PC-3 (cell line): Measurements from ENCODE around the gene TMEM86B. TPM values are rescaled to one million over a fixed set of nuclear protein-coding genes. Genes with fewer than 3 reads are reported as not detected.

Experiments used
- ATAC-seq: fragments of 200-7000 bp; cut with Tn5 transposase; 2 replicates; pipeline ENCODE4 v1.9.1; 2020; ENCODE audit warnings: mild to moderate bottlenecking, moderate library complexity
- BruUV-seq: library from RNA; stranded (reverse); fragments of 400-500 nt; replicated peaks from 2 replicates; lab custom pipeline; 2021; lab: Mats Ljungman, UMichigan
- CTCF ChIA-PET: fragments of 300-600 bp; sonication (Branson Sonifier 250); formaldehyde crosslinking; loops from one replicate; lab custom pipeline; 2022; ENCODE audit warnings: antibody characterized with exemption; lab: Charles Lee
- POLR2A ChIA-PET: fragments of 300-600 bp; sonication (Branson Sonifier 250); formaldehyde crosslinking; loops from one replicate; lab custom pipeline; 2022; ENCODE audit warnings: antibody characterized with exemption; ENCODE audit not compliant: unreplicated experiment; lab: Charles Lee
- DNase-seq: peaks from one replicate; pipeline ENCODE4 v3.0.0-alpha.2; 2015
- H2AFZ ChIP-seq: fragments of 300-600 bp; sonication (generic); 2 replicates; pipeline ENCODE4 v1.6.0; 2016; ENCODE audit warnings: antibody characterized with exemption, low read length
- H3F3A ChIP-seq: fragments of 300-600 bp; sonication (generic); one replicate; pipeline ENCODE4 v1.6.0; 2017; ENCODE audit warnings: antibody characterized with exemption, low read length, control low read depth, mild to moderate bottlenecking; ENCODE audit not compliant: unreplicated experiment
- H3K27ac ChIP-seq: fragments of 300-600 bp; sonication (generic); 2 replicates; pipeline ENCODE4 v1.5.1; 2016; ENCODE audit warnings: mild to moderate bottlenecking, low read length
- H3K27me3 ChIP-seq: fragments of 300-600 bp; sonication (generic); 2 replicates; pipeline ENCODE4 v1.6.1; 2016; ENCODE audit warnings: low read length, mixed read lengths
- H3K36me3 ChIP-seq: fragments of 300-600 bp; sonication (generic); 2 replicates; pipeline ENCODE4 v1.6.1; 2016; ENCODE audit warnings: low read depth, mixed run types, low read length, mixed read lengths
- H3K4me1 ChIP-seq: fragments of 300-600 bp; sonication (generic); 2 replicates; pipeline ENCODE4 v1.5.1; 2016; ENCODE audit warnings: low read length; ENCODE audit not compliant: insufficient read depth
- H3K4me2 ChIP-seq: fragments of 300-600 bp; sonication (generic); 2 replicates; pipeline ENCODE4 v1.6.0; 2016; ENCODE audit warnings: low read length
- H3K4me3 ChIP-seq: fragments of 300-600 bp; sonication (generic); 2 replicates; pipeline ENCODE4 v1.5.1; 2016; ENCODE audit warnings: mild to moderate bottlenecking, low read length, mixed read lengths
- H3K79me2 ChIP-seq: fragments of 300-600 bp; sonication (generic); 2 replicates; pipeline ENCODE4 v1.6.1; 2017; ENCODE audit warnings: low read length, mixed read lengths
- H3K9ac ChIP-seq: fragments of 300-600 bp; sonication (generic); 2 replicates; pipeline ENCODE4 v1.6.0; 2016; ENCODE audit warnings: mild to moderate bottlenecking, low read length
- H3K9me2 ChIP-seq: fragments of 300-600 bp; sonication (generic); replicated peaks from 2 replicates; pipeline ENCODE4 v1.6.1; 2016; ENCODE audit warnings: mixed run types, low read length, mixed read lengths
- H3K9me3 ChIP-seq: fragments of 300-600 bp; sonication (generic); 2 replicates; pipeline ENCODE4 v1.6.1; 2016; ENCODE audit warnings: low read length, mixed read lengths
- H4K20me1 ChIP-seq: fragments of 300-600 bp; sonication (generic); 2 replicates; pipeline ENCODE4 v1.6.1; 2016; ENCODE audit warnings: low read length, mixed read lengths
- CTCF ChIP-seq: fragments of 300-600 bp; sonication (generic); conservative IDR thresholded peaks from 2 replicates; pipeline ENCODE4 v1.5.1; 2017; ENCODE audit warnings: antibody characterized with exemption, low read depth, mild to moderate bottlenecking, low read length
- EZH2 ChIP-seq: fragments of 300-600 bp; sonication (generic); IDR thresholded peaks from one replicate; pipeline ENCODE4 v1.6.1; 2017; ENCODE audit warnings: antibody characterized with exemption, mild to moderate bottlenecking, low read length; ENCODE audit not compliant: unreplicated experiment
- EZH2phosphoT487 ChIP-seq: fragments of 300-600 bp; sonication (generic); IDR thresholded peaks from 2 replicates; pipeline ENCODE4 v1.6.1; 2018; ENCODE audit warnings: mild to moderate bottlenecking, antibody characterized with exemption, low read length, borderline replicate concordance
- intact Hi-C: fragments of 100-400 bp; cut with micrococcal nuclease; formaldehyde crosslinking; loops from 2 replicates; pipeline ENCODE4 v1.9.0; 2023
- total RNA-seq: library from RNA; depleted of rRNA; stranded (reverse); fragments of >200 nt; gene quantifications from 2 replicates; pipeline ENCODE4 v1.2.3, GENCODE V29; 2014

The TMEM86B gene
- total RNA-seq, 1 experiment from 2014 or later: 11.8 TPM

GRCh38 chr19:55273978-55274707 lies 45.6 kb upstream of the TMEM86B start:
- POLR2A ChIA-PET: no interaction called here

GRCh38 chr19:55272142-55272541 lies 43.6 kb upstream of the TMEM86B start:
- Histone ChIP-seq H3K4me2 (no peak overlapping the region), H2AFZ (no peak overlapping the region), H4K20me1 (no peaks in the 10 kb centered on the region), H3K27me3 (no peaks in the 10 kb centered on the region), H3K9ac (no peak overlapping the region), H3K36me3 (peaks cover 17% of the 10 kb centered on the region), H3K9me2 (no peaks in the 10 kb centered on the region), H3K9me3 (no peaks in the 10 kb centered on the region), H3F3A (no peaks in the 10 kb centered on the region), H3K4me1 (no peaks in the 10 kb centered on the region), H3K4me3 (no peak overlapping the region), H3K27ac (no peak overlapping the region), H3K79me2 (no peaks in the 10 kb centered on the region)
- ChIA-PET POLR2A (no interaction called here), CTCF (no interaction called here)
- no TSS peak for BruUV-seq
- no peak for ATAC-seq
- no peak for TF ChIP-seq EZH2
- no peak for TF ChIP-seq EZH2phosphoT487
- no peak for TF ChIP-seq CTCF
- no peak for DNase-seq
- intact Hi-C loops: no loop called here

More at GRCh38 chr19:55273978-55274707, 45.6 kb upstream of the TMEM86B start:
- Histone ChIP-seq H3K27me3 (no peaks in the 10 kb centered on the region), H3K79me2 (peaks cover 9% of the 10 kb centered on the region), H3K27ac (no peak overlapping the region), H2AFZ (no peak overlapping the region), H3K4me1 (peaks cover 3% of the 10 kb centered on the region; the same call in 1 of the 2 replicates), H3K9ac (no peak overlapping the region), H4K20me1 (no peaks in the 10 kb centered on the region), H3K9me3 (no peaks in the 10 kb centered on the region), H3K4me3 (no peak overlapping the region), H3F3A (no peaks in the 10 kb centered on the region), H3K36me3 (peaks cover 22% of the 10 kb centered on the region), H3K4me2 (no peak overlapping the region), H3K9me2 (no peaks in the 10 kb centered on the region)
- DNase-seq (no peak), ATAC-seq (no peak)
- CTCF ChIA-PET: no interaction called here
- BruUV-seq: no TSS peak
- no peak for TF ChIP-seq EZH2phosphoT487
- no peak for TF ChIP-seq EZH2
- no peak for TF ChIP-seq CTCF
- intact Hi-C loops: no loop called here
